Thyroid gland (tissue), 4 donors: ENCODE data around the gene STXBP5L. TPM values are rescaled to one million over a fixed set of nuclear protein-coding genes. Genes with fewer than 3 reads are reported as not detected.
"Not testable (repeated sequence)": the region's sequence is repeated elsewhere in the genome, so short reads cannot be mapped to it uniquely, and the experiment has no call there.

Experiments
- DNase-seq, 2 donors: peaks; one replicate each; pipeline ENCODE4 v3.0.0-alpha.2; 2019
- H3K27ac ChIP-seq, 3 donors: fragments of 200-600 bp; sonication (generic); 1 replicate in 2 of 3; 2 replicates in 1 of 3; pipeline ENCODE4 v1.5.1; 2016 to 2019; ENCODE audit warnings: mild to moderate bottlenecking in 1 of 3, moderate library complexity in 1 of 3
- H3K27me3 ChIP-seq: fragments of 200-600 bp; sonication (generic); one replicate; pipeline ENCODE4 v1.5.1; 2019
- H3K36me3 ChIP-seq, 2 donors: fragments of 200-600 bp; sonication (generic); one replicate each; pipeline ENCODE4 v1.5.1; 2016 to 2019
- H3K4me1 ChIP-seq, 2 donors: fragments of 200-600 bp; sonication (generic); one replicate each; pipeline ENCODE4 v1.5.1; 2017 to 2019
- H3K4me3 ChIP-seq, 3 donors: fragments of 200-600 bp; sonication (generic); replicated peaks in 1 of 3; 1 replicate in 2 of 3; 2 replicates in 1 of 3; pipeline ENCODE4 v1.5.1; 2016; ENCODE audit warnings: mild to moderate bottlenecking in 1 of 3
- H3K9me3 ChIP-seq: fragments of 200-600 bp; sonication (generic); one replicate; pipeline ENCODE4 v1.5.1; 2017
- CTCF ChIP-seq, 6 experiments: fragments of 200-600 bp in 3 of 6; fragments of 450-650 bp in 3 of 6; sonication (generic) in 3 of 6; IDR thresholded peaks; one replicate each; pipeline ENCODE4 v1.5.1; 2016 to 2019; ENCODE audit warnings: antibody characterized with exemption in 6 of 6, mild to moderate bottlenecking in 2 of 6, inconsistent platforms in 1 of 6, moderate library complexity in 1 of 6
- POLR2A ChIP-seq, 2 donors: fragments of 450-650 bp; IDR thresholded peaks; one replicate each; pipeline ENCODE4 v1.6.1; 2017; ENCODE audit warnings: antibody characterized with exemption in 2 of 2, mild to moderate bottlenecking in 2 of 2, moderate library complexity in 1 of 2
- WGBS, 2 donors: methylation state at CpG; one replicate each; pipeline ENCODE4 v1.1.5; 2017; 5-methylcytosine and 5-hydroxymethylcytosine counted together
- intact Hi-C: fragments of 100-400 bp; cut with DNase I; formaldehyde crosslinking; loops from one replicate; pipeline ENCODE4 v1.15.1; 2023
- total RNA-seq, 4 donors: library from RNA; depleted of rRNA; stranded (reverse); fragments of >200 nt; gene quantifications; one replicate each; pipeline ENCODE4 v1.2.3, GENCODE V29; 2016

Gene STXBP5L
- total RNA-seq, 4 donors from 2014 or later: 8.9 to 24.9 (median 21.9) TPM

GRCh38 chr3:121155028-121155427, 247.0 kb downstream of the STXBP5L start:
- WGBS, 2 donors: 85 to 93% methylated on average over 1 of the region's 1 CpG
- TF ChIP-seq POLR2A (IDR thresholded peaks at IDR 0.05) (no peak), CTCF (IDR thresholded peaks at IDR 0.05) (no peak)
- Histone ChIP-seq H3K4me1 (no peaks in the 10 kb centered on the region), H3K9me3 (no peaks in the 10 kb centered on the region), H3K36me3 (no peaks in the 10 kb centered on the region), H3K27ac (no peak overlapping the region), H3K4me3 (no peak overlapping the region), H3K27me3 (no peaks in the 10 kb centered on the region)
- no peak for DNase-seq
- intact Hi-C loops: no loop called here

- H3K27me3 ChIP-seq: no peaks in the 10 kb centered on the region
- H3K9me3 ChIP-seq: no peaks in the 10 kb centered on the region
- DNase-seq: no peak
- H3K27ac ChIP-seq: no peak overlapping the region
- 84 to 88% methylated on average over 7 of the region's 7 CpGs for WGBS, 2 donors
- H3K4me1 ChIP-seq: no peaks in the 10 kb centered on the region
- no peak overlapping the region for H3K4me3 ChIP-seq
- no peaks in the 10 kb centered on the region for H3K36me3 ChIP-seq
- intact Hi-C loops: no loop called here
- TF ChIP-seq POLR2A (IDR thresholded peaks at IDR 0.05) (no peak), CTCF (IDR thresholded peaks at IDR 0.05) (no peak)
Measured at GRCh38 chr3:121165397-121165837, 257.4 kb downstream of the STXBP5L start.

- DNase-seq: no peak
- 82 to 85% methylated on average over 2 to 4 of the region's 4 CpGs for WGBS, 2 donors
- no peaks in the 10 kb centered on the region for H3K9me3 ChIP-seq
- no peaks in the 10 kb centered on the region for H3K27me3 ChIP-seq
- no peaks in the 10 kb centered on the region for H3K36me3 ChIP-seq
- H3K27ac ChIP-seq: no peak overlapping the region
- TF ChIP-seq POLR2A (IDR thresholded peaks at IDR 0.05) (no peak), CTCF (IDR thresholded peaks at IDR 0.05) (no peak)
- H3K4me1 ChIP-seq: no peaks in the 10 kb centered on the region
- intact Hi-C loops: no loop called here
- H3K4me3 ChIP-seq: no peak overlapping the region
Measured at GRCh38 chr3:121167374-121168139, 259.6 kb downstream of the STXBP5L start.

- no peaks in the 10 kb centered on the region for H3K36me3 ChIP-seq
- H3K9me3 ChIP-seq: no peaks in the 10 kb centered on the region
- no peak for DNase-seq
- TF ChIP-seq POLR2A (IDR thresholded peaks at IDR 0.05) (no peak), CTCF (IDR thresholded peaks at IDR 0.05) (no peak)
- no peaks in the 10 kb centered on the region for H3K27me3 ChIP-seq
- no peaks in the 10 kb centered on the region for H3K4me1 ChIP-seq
- no peak overlapping the region for H3K27ac ChIP-seq
- no peak overlapping the region for H3K4me3 ChIP-seq
- intact Hi-C loops: no loop called here
Measured at GRCh38 chr3:121175083-121175482, 267.1 kb downstream of the STXBP5L start.

GRCh38 chr3:121190626-121191025, 282.6 kb downstream of the STXBP5L start:
- H3K36me3 ChIP-seq, H3K27ac ChIP-seq, H3K4me3 ChIP-seq, H3K9me3 ChIP-seq, DNase-seq, H3K27me3 ChIP-seq, intact Hi-C loops, H3K4me1 ChIP-seq: not testable (repeated sequence)
- 87 to 100% methylated on average over 11 to 12 of the region's 26 CpGs for WGBS, 2 donors
